CD4-positive, alpha-beta T cell treated with Interleukin-12 subunit alpha and Interleukin-12 subunit beta, for 1 hour (primary cell): ENCODE results near the gene GATA2.

Experiments
- DNase-seq: peaks from one replicate; pipeline ENCODE4 v3.0.0-alpha.2; 2020

The GATA2 gene

DNA sequence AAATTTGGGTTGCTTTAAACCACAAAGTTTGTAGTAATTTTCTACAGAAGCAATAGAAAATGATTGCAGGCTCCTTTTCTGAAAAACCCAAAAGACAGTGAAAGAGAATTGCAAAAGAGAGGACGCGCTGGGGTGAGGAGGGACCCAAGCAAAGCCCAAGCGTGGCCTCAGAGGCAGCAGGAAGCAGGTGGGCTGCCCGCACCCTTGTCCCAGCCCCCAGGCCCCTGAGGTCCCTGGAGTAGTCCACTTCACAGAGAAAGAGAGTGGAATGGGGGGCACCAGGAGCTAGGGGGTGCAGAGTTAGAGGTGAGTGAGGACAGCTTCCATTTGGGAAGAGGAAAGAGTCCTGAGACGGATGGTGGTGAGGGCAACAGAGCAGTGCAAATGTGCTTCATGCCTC, 37.9 kb downstream of the GATA2 start:
- no peak for DNase-seq

DNA sequence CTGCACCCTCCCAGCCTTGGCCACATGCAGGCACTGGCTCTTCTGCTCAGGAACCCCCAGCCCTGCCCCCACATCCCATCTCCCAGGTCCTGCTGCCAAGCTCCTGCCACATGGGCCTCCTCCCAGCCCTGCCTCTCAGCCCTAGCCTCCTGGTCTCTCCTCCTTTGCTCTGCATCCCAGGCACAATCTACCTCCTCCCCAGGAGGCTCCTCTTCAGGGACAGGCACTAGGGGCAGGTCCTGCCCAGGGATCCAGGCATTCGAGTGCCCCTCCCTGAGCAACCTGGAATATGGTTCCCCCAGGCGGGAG, 38.7 kb downstream of the GATA2 start:
- DNase-seq, result no peak

DNA sequence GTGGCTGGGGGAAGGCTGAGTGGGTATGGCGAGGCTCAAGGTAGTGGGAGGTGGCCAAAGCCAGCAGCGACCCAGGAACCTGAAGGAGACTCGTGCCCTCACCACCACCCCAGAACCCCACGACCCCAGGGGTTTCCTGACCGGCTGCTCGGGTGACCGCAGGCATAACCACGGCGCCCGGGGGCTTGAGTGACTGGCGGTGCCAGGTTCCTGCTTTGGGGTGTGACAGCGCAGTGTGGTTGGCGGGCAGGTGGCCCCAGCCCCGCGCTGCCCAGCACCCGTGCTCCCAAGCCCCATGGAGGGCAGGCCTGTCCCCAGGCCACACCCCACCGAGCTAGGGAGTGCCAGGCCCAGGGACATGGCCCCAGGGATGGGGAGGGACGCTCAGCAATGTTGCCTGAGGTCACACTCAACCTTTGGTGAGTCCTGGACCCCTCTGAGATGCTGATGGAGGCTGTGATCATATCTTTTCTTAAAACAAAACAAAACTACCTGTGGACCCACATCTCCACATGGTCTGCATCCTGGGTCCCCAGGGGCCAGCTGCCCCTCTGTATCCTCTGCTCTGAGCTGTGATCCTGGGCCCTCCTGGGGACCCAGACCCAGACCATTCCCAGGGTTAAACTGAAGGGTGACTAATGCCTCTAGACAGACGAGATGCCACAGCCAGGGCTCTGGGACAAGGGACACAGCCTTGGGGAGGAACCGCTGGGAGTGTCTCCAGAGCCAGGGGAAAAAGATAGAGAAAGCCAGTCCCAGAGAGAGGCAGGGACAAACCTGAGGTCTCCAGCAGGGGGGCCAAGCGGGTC, 39.3 kb downstream of the GATA2 start:
- no peak for DNase-seq

DNA sequence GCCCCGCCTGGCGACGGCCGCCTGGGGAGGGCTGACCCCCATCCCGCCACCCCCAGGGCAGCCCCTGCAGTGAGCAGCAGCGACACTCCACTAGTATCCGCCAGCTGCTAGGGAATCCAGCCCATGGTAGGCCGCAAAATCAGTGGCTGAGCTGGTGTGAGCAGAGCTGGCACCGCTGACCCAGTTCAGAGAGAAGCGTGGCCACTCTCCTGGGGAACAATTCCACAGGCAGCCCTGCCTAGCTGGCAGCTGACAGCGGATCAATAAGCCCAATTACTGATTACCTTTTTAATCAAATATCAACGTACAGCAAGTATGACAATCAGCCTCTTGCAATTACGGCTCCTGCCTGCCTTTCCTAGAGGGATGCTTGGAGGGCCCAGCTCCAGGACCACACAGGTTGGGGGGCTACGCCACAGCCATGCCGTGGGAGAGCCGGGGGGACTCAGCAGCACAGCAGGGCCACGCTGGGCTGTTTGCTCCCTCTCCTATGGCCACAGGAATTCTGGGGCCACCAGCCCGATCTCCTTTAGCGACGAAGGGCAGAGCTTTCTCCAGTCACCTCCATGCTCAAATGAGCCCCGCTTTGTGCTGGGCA, 40.2 kb downstream of the GATA2 start:
- no peak for DNase-seq

DNA sequence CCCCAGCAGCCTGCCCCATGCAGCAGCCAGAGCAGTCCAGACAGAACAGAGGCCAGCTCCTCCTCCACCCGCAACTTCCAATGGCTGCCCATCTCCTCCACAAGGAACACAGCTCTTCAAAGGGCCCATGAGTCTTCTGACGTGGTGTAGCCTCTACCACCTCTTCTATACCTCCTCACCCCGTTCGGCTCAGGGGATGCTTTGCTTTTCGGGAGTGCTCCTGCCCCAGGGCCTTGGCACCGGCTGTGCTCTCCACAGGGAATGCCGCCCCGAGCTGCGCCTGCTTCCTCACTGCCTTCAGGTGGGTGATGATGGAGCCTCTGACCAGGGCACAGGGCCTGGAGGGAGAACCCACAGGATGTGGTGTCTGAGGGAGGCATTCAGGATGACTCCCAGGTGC, 40.9 kb downstream of the GATA2 start:
- DNase-seq, result no peak

DNA sequence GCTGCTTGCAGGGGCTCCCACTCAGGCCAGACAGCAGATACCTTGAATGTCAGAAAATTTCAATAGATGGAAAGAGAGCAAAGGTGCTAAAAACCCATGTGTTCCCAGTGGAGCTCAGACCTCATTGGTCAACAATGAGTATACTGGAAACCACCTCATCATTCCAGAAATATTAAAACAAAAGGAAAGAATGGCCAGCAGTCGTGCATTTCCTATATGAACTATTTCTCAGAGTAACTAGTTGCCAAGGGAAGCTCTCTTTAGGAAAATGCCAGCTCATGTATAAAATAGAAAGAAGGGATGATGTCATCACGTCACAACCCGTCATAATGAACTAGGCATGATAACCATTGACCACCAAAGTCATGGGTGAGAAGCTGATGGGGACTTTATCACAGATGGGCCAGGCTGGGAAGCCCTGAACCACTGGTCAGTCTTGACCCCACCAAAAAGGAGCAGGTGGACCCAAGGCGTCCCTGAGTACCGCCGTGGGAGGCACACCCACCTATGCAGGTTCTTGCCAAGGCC, 43.8 kb downstream of the GATA2 start:
- no peak for DNase-seq

DNA sequence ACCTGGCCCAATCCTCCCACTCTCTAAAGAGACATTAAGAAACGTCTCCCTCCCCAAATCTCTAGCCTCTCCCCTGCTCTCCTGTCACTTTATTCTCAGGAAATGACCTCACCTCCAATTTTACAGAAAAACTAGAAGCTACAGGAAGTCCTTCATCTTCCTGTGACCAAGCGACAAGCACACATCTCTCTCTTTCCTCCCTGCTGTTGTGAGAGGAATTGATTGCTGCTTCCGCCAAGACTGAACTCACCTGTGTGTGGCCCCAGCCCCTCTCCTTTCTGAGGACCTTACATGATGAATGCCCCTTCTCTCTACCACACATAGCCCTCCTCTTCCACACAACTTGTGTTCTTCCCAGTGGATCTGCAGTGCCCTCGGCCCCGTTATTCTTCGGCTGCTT, 44.5 kb downstream of the GATA2 start:
- peak; percentile 43 for DNase-seq

DNA sequence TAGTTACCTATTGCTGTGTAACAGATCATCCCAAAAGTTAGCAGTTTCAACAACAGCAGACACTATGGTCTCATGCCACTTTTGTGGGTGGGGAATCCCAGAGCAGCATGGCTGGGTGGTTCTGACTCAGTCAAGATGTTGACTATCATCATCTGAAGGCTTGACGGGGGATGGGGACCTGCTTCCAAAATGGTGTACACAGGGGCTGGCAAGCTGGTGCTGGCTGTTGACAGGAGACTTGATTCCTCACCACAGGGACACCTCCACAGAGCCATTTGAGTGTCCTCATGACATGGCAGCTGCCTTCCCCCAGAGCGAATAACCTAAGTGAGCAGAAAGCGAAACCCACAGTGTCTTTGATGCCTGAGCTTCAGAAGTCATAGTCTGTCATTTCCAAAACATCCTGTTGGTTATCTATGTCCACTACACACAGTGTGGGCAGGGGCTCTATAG, 45.4 kb downstream of the GATA2 start:
- DNase-seq, result no peak

DNA sequence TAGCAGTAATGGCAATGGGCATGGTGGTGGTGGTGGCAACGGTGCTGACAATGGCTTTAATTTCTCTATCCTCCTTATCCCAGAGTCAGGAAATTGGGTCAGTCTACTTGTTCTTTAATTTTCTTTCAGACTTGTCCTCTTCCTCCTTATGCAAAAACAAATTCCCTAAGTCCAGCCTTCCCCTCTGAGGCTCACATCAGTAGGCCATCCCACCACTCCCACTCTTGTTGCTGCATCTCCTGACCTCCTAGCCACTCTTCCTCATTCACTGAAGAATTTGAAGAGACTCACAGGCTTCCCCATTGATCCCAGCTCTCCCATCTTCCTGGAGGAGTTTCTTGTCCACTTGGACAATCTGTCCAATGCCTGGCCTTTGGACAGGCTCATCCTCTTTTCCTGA, 46.2 kb downstream of the GATA2 start:
- no peak for DNase-seq

DNA sequence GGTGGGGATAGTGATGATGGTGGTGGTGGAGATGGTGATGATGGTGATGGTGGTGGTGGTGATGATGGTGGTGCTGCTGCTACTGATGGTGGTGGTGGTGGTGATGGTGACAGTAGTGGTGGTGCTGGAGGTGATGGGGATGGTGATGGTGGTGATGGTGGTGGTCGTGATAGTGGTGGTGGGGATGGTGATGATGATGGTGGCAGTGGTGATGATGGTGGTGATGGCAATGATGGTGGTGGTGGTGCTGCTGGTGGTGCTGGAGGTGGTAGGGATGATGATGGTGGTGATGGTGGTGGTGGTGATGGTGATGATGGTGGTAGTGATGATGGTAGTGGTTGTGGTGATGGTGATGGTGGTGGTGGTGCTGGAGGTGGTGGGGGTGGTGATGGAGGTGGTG, 47.6 kb downstream of the GATA2 start:
- DNase-seq, result no peak

DNA sequence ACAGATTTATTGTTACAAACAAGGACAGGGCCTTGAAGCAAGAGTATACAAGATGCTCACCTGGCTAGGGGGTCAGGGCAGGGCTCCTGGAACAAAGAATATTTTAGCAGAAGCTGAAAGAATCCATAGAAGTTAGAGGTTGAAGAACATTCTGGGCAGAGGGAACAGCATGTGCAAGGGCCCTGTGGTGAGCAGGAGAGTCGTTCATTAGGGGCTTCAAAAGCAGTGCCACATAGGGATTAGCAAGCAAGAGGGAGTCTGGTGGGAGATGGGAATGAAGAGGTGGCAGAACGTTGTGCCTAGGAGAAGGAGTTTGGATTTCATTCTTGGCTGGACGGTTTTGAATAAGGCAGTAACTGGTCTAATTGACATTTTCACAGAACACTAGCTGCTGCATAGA, 49.2 kb downstream of the GATA2 start:
- DNase-seq, result no peak

DNA sequence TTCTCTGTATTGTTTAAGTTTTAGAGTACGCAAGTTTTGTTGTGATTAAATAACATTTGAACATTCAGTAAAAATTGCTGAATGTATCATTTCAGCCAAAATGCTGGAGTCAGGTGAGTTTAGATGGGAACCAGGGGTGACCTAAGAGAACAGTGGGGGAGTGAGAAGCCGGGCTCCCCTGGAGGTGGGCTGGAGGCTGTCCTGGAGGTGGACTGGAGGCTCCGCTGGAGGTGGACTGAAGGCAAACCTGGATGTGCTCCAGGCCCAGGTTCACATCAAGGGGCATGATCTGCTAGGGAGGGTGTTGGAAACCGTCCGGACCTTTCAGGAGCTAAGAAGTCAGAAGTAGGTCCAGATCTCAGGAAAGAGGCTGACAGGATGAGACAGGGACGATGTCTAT, 50.1 kb downstream of the GATA2 start:
- no peak for DNase-seq

DNA sequence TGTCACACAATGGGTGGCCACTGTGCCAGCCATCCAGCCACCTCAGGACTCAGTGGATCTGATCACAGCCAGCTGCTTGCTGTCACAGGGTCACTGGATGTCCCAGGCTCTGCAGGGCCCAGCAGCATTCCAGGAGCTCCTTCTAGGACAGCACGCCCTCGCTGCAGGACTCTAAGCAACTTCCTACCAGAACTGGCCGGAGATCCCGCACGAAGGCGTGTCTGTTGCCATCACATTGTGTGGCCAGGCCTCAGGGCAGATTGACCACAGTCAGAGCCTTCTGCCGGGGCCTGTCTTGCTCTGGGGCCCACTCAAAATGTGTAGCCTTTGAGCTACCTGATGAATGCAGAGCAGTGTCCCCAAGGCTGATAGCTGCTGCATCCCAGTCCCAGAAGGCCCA, 50.9 kb downstream of the GATA2 start:
- no peak for DNase-seq

DNA sequence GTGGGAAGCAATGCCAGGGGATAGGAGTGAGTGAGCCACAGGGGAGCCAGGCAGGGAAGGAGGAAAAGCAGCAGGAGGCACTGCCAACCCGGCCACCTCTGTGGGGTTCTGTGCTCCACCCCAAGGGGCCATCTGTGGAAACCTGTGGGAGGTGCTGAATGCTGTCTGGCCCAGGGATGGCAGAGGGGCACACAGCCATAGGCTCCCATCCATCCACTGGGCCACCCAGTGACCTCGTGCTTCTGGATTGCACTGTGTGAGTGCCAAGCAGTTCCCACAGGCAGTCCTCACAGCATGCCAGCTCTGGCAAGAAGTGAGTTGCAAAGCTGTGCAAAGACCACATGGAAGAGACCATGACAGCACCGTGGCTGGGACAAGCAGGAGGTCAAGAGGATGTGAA, 53.8 kb downstream of the GATA2 start:
- no peak for DNase-seq

DNA sequence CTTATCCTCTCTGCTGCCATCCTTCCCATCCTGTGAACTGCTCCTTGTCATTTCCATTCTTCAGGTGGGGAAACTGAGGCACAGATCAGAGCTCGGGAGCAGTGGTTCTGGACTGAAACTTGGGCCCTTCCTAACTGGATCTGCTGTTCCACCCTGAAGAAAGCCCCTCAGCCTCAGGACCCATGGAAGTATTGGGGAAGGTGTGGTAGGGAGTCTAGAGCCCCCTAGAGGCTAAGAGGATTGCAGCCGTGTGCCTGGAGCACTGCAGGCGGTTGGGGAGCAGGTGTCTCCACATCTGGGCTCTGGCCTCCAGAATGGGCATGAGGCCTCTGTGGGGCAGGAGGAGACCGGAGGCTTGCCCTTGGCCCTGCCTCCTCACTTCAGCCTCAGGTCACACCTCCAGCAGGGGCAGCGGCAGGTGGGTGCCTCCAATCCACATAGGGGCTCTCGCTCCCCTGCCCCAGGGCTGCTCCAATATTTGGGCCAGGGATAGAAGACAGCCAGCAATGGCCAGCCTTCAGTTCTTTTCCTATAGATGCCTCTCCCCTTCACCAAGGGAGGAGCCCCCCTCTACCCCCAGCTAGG, 54.4 kb downstream of the GATA2 start:
- no peak for DNase-seq

DNA sequence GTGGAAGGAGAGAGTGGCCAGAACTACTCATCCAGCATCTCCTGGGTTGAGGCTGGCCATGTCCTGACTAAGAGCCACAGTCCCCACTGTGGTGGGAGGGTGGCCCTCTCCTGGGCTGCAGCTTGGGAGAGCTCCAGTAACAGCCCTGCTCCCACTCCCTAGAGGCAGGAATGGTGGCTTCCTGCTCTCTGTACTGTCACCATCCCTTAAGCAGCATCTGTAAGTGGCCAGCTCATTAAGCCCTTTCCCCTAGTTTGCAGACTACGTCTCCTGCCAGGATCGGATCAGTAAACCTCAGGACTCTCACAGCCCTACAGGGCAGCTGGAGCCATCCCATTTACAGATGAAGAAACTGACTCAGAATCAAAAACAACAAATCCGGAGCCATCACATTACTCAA, 56.8 kb downstream of the GATA2 start:
- DNase-seq, result no peak

DNA sequence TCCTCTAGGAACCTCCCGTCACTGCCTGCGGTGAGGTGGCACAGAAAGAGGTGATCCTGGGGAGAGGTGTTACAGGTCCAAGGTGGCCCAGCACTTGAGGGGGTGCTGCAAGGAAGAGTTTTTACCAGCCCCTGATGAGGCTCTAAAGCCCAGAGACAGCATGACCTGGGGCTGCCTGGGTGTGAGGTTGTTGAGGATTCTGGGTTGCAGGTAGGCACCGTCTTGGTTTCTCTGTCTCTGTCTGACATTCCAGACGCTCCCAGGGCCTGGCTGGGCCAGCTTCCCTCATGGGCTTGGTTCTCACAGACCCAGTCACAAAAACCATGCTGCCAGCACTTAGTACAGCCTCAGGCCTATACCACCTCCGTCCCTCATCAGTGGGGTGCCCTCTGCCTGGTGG, 57.4 kb downstream of the GATA2 start:
- DNase-seq, result no peak

DNA sequence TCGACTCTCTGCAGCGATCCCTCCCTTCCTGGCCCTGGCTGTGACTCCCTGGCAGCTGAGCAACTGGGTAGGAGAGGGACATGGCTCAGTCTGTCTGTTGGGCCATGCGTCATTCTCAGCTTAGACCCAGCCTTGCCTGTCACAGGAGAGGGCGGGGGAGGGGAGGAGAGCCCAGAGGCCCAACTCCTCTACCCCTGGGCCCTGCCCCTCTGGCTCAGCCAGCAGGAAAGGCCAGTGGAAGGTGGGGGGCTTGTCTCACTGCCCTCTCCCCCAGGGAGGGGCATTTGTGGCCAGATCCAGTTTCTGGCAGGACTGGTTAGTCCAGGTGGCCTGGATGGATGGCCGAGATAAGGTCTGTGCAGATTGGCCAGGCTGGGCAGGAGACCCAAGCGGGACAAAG, 57.9 kb downstream of the GATA2 start:
- DNase-seq, result no peak

DNA sequence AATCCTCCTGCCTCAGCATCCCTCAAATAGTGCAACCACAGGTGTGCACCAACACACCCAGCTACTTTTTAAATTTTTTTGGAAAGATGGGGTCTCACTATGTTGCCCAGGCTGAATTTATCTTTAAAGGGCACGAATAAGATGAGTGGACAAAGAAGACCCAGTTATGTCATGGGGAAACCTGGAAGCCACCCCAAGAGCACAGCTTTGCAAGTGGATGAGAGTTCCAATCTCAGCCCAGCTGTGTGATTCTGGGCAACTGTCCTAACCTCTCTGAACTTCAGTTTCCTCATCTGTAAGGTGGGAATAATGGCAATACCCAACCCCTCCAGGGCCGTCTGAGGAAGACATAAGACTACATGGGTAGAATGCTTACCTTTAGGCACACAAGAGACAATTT, 58.5 kb downstream of the GATA2 start:
- DNase-seq, result no peak

DNA sequence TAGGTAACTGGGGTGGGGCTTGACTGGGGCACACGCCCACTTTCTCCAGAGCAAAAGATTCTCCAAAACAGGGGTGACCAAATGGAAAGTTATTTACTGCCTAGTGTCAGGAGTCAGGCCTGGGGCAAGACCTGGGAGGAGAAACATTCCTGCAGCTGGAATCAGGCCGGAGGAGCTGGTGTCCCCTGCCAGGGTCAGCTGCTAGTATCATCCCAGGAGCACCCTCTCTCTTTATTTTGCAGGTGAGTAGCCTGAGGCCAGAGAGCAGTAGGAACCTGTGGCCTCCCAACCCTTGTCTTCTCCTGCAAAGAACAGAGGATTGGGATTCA, 59.2 kb downstream of the GATA2 start:
- no peak for DNase-seq

DNA sequence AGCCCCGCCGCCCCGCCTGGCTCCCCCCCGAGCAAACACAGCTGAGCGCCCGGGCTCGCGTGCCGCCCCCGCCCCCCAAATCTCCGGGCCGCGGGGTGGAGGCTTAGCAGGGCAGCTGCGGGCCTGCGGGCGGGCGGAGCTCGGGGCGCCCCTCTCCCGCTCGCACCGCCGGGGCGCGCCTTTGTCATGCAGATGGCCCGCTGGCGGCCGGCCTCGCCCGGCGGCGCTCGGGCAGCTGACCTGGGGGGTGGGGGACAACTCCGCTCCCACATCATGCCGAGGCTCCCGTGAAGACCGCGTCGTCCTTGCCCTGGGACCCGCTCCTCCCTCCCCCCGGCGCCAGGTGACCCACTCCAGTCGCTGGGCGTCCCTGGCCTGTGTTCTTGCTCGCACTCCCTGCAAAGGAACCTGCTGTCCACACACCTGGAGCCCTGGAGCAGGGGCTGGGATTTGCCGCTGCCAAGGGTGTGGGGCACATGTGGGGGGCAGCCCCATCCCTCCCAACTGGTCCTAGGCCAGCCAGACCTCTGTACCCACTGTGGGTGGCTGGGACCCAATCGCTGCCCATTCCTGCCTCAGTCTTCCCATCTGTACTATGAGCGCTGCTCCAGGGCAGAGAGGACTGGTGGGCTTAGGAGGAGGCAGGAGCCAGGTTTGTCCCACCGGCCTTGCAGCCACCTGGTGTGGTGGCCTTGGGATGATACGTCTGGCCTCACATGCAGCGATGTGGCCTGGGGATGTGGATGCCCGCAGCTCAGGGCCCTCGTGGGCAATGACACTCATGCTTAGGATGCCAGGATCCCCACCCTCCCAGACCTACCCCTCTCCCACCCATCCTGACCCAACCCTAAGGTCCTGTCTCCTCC, 59.8 kb downstream of the GATA2 start:
- DNase-seq, result no peak

DNA sequence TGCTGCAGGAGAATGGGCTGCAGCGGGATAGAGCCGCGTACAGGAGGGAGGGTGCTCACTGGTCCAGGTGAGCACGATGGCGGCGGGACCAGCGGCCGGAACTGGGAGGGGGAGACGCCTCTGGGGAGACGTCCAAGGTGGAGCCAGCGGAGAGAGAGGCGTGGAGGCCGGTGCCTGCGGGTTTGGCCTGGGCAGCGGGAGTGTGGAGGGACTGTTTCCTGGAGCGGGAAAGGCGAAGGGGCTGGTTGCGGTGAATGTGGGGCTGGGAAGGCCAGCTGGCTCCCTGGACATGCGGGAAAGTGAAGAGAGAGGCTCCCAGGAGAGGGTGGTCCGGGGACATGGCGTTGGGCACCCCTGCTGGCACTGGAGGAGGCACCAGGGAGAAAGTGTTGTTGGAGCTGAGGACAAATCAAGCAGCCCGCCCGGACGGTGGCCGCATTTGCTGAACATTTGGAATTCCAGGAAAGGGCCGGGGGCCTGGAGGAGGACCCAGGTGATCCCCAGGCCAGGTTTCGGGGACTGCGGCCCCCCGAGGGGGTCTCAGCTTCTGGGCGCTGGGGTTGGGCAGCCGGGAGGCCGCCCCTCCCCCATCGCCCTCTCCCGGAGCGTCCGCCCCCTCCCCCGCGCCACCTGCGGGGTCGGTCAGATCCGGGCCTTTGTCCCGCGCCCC, 60.6 kb downstream of the GATA2 start:
- DNase-seq, result no peak

DNA sequence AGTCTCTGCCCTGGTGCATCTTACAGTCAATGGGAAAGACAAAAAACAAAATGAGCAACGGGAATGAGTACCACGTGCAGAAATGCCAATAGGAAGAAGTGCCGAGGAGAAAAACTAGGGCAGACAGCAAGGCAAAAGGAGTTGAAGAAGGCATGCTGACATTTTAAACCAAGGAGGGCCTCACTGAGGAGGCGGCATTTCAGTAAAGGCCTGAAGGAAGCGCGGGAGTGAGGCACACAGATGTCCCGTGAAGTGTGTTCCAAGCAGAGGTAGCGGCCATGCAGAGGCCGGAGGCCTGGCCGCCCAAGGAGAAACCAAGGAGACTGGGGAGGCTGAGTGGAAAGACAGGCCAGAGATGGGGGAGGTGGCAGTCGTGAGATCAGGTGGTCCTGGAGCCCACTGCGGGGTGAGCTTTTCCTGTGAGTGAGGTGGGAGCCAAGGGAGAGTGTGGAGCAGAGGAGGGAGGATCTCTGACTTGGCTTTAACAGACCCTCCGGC, 61.1 kb downstream of the GATA2 start:
- no peak for DNase-seq
